ENCODE data around the gene ST6GALNAC1. TPM values are rescaled to one million over a fixed set of nuclear protein-coding genes. Genes with fewer than 3 reads are reported as not detected.

The ST6GALNAC1 gene
- total and polyA plus RNA-seq, 2 of the 8 experiments (the other 6 are each of a cell fraction or from before 2014, with no cell fraction given), result not detected

DNA sequence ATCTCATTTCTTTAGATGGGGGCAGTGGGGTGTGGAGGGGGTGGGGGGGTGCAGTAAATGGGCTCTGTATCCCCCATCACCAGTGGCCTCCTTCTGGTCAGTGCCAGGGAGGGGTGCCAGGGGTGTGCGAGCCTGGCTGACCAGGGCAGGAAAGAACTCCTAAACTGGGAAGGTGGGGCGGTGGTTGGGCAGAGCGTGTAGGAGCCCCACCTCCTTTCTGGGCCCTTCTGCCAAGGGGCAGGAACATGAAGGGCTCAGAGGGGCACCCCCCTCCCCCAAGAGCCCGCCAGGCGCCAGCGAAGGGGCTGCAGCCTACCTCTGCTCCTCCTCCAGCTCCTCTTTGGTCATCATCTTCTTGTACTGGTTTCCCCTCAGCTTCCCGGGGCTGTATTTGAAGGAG, 41.2 kb upstream of the ST6GALNAC1 start:
- H2BK5ac ChIP-seq (ENCODE audit: low read depth, low read length), result no peak overlapping the region
- H3K9ac ChIP-seq (replicated peaks in 1 of 4; ENCODE audit: extremely low read depth in 1 of 4, low read depth in 3 of 4, low read length in 3 of 4), result no peak overlapping the region
- peaks cover 0 to 2% of the 10 kb centered on the region in 2 experiments for H4K20me1 ChIP-seq (replicated peaks in 1 of 2; ENCODE audit: control insufficient read depth in 1 of 2, insufficient read depth in 2 of 2, low read length in 2 of 2)
- H3K23me2 ChIP-seq (ENCODE audit: low read depth, low read length), result no peaks in the 10 kb centered on the region
- DNase-seq (ENCODE audit: low read depth in 1 of 2, low spot score in 2 of 2) (no peak), FAIRE-seq (no peak)
- no peak overlapping the region for H2BK15ac ChIP-seq (ENCODE audit: low read length)
- no peak overlapping the region for H3K4me3 ChIP-seq (ENCODE audit: extremely low read depth in 1 of 4, insufficient read depth in 2 of 4, low read depth in 3 of 4, low read length in 4 of 4)
- no peaks in the 10 kb centered on the region for H3K36me3 ChIP-seq (ENCODE audit: control insufficient read depth in 2 of 4, insufficient read depth in 4 of 4, low read length in 3 of 4)
- H3K18ac ChIP-seq (ENCODE audit: extremely low read depth, low read length), result no peak overlapping the region
- H3K79me1 ChIP-seq (ENCODE audit: low read depth, low read length), result no peaks in the 10 kb centered on the region
- H3K23ac ChIP-seq (ENCODE audit: insufficient read length), result no peak overlapping the region
- H3K14ac ChIP-seq (ENCODE audit: insufficient read length), result no peak overlapping the region
- CTCF ChIA-PET (ENCODE audit: partially characterized antibody), result interaction anchor here (0.6 to 13.1 kb wide), 14 partner anchors 13 to 1269 kb away, joined by 3 to 155 read pairs (median 4); partner anchors contain the start of genes JMJD6, METTL23 and MXRA7
- POLR2A ChIA-PET (ENCODE audit: partially characterized antibody), result interaction anchor here (1.1 kb wide), 2 partner anchors 23 to 119 kb away, joined by 3 read pairs; no protein-coding TSS in a partner anchor
- H3K4me2 ChIP-seq (ENCODE audit: insufficient read depth in 1 of 2, low read depth in 2 of 2, low read length in 2 of 2), result no peak overlapping the region
- H2AFZ ChIP-seq (ENCODE audit: low read length), result no peak overlapping the region
- no peak overlapping the region for H3K4ac ChIP-seq (replicated peaks; ENCODE audit: insufficient read length, low read depth, low read length)
- no peak overlapping the region for H4K8ac ChIP-seq (ENCODE audit: extremely low read depth, insufficient read depth, low read length)
- H3K27me3 ChIP-seq (replicated peaks in 1 of 4; ENCODE audit: control insufficient read depth in 3 of 4, extremely low read depth in 1 of 4, insufficient read depth in 3 of 4, low read length in 3 of 4), result no peaks in the 10 kb centered on the region
- H4K5ac ChIP-seq (ENCODE audit: insufficient read length, low read depth, low read length), result no peak overlapping the region
- no peak overlapping the region for H3K27ac ChIP-seq (ENCODE audit: low read depth, low read length)
- WGBS, 2 experiments (ENCODE audit: extremely low coverage in 1 of 2, insufficient coverage in 1 of 2, insufficient read length in 1 of 2, insufficient replicate concordance in 2 of 2, low coverage in 1 of 2, low lambda C conversion rate in 2 of 2, missing lambda C conversion rate in 1 of 2), result 98% methylated on average over 4 of the region's 7 CpGs; no CpG with 5 or more reads in 1 of the 2 experiments
- no peak overlapping the region for H2BK120ac ChIP-seq (replicated peaks; ENCODE audit: low read depth, low read length)
- H3K79me2 ChIP-seq (ENCODE audit: control insufficient read depth in 1 of 2, insufficient read depth in 2 of 2, low read length in 2 of 2), result no peaks in the 10 kb centered on the region
- H3K9me3 ChIP-seq (ENCODE audit: insufficient read depth in 2 of 2, low read depth in 1 of 2, low read length in 1 of 2), result no peaks in the 10 kb centered on the region
- no peak overlapping the region for H4K91ac ChIP-seq (replicated peaks; ENCODE audit: insufficient read length, low read length)
- no peak overlapping the region for H2BK12ac ChIP-seq (ENCODE audit: low read depth, low read length)
- H3K4me1 ChIP-seq (replicated peaks in 1 of 4; ENCODE audit: control insufficient read depth in 3 of 4, insufficient read depth in 4 of 4, low read length in 3 of 4), result peaks cover 0 to 28% (median 14%) of the 10 kb centered on the region in 4 experiments; a peak in 6 of 7 replicates
- no peak overlapping the region for H2BK20ac ChIP-seq (ENCODE audit: low read length)
- no peak overlapping the region for H2AK5ac ChIP-seq (ENCODE audit: low read depth, low read length)
- H3K56ac ChIP-seq (replicated peaks; ENCODE audit: insufficient read length, low read depth, low read length), result no peak overlapping the region
- TF ChIP-seq KDM5A (IDR thresholded peaks at IDR 0.05; ENCODE audit: low read length) (no peak), ASH2L (IDR thresholded peaks at IDR 0.05; ENCODE audit: low read length) (no peak), TEAD4 (IDR thresholded peaks at IDR 0.05; ENCODE audit: low read depth, low read length) (no peak), KDM1A (IDR thresholded peaks at IDR 0.05; ENCODE audit: borderline replicate concordance, low read length) (no peak), BCL11A (IDR thresholded peaks at IDR 0.05; ENCODE audit: low read depth in 2 of 2, low read length in 2 of 2) (no peak), HDAC2 (IDR thresholded peaks at IDR 0.05; ENCODE audit: borderline replicate concordance in 1 of 2, low read depth in 2 of 2, low read length in 2 of 2) (no peak), TBP (IDR thresholded peaks at IDR 0.05; ENCODE audit: low read depth, low read length) (no peak), RAD21 (IDR thresholded peaks at IDR 0.05 in 1 of 2, conservative IDR thresholded peaks at IDR 0.05 in 1 of 2; ENCODE audit: low read depth in 2 of 2, low read length in 2 of 2) (no peak), SIRT6 (IDR thresholded peaks at IDR 0.05; ENCODE audit: low read length) (no peak), PHF8 (conservative IDR thresholded peaks at IDR 0.05; ENCODE audit: low read depth, low read length) (no peak)
- TF ChIP-seq, protein P1, sequence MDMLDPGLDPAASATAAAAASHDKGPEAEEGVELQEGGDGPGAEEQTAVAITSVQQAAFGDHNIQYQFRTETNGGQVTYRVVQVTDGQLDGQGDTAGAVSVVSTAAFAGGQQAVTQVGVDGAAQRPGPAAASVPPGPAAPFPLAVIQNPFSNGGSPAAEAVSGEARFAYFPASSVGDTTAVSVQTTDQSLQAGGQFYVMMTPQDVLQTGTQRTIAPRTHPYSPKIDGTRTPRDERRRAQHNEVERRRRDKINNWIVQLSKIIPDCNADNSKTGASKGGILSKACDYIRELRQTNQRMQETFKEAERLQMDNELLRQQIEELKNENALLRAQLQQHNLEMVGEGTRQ (IDR thresholded peaks at IDR 0.05; ENCODE audit: low read length), result no peak
- TF ChIP-seq, protein P2, sequence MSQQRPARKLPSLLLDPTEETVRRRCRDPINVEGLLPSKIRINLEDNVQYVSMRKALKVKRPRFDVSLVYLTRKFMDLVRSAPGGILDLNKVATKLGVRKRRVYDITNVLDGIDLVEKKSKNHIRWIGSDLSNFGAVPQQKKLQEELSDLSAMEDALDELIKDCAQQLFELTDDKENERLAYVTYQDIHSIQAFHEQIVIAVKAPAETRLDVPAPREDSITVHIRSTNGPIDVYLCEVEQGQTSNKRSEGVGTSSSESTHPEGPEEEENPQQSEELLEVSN (IDR thresholded peaks at IDR 0.05), result no peak
